HepG2 (cell line): ENCODE measurements around the gene CC2D1A. TPM values are rescaled to one million over a fixed set of nuclear protein-coding genes. Genes with fewer than 3 reads are reported as not detected.

Experiments used
- ATF3 ChIP-seq: sonication (generic); formaldehyde crosslinking; IDR thresholded peaks from 2 replicates; pipeline ENCODE4 v1.4.0; 2020; ENCODE audit warnings: missing genetic modification reagents
- CSRNP1 ChIP-seq: sonication (generic); formaldehyde crosslinking; IDR thresholded peaks from 2 replicates; pipeline ENCODE4 v1.8.1; 2023; ENCODE audit warnings: mild to moderate bottlenecking, missing genetic modification reagents
- HNRNPUL1 ChIP-seq: fragments of 200-400 bp; formaldehyde crosslinking; IDR thresholded peaks from 2 replicates; pipeline ENCODE4 v1.6.1; 2017; ENCODE audit warnings: low read depth, mild to moderate bottlenecking, low read length, moderate library complexity
- KLF11 ChIP-seq: IDR thresholded peaks from 2 replicates; pipeline ENCODE4 v1.6.1; 2016; ENCODE audit warnings: missing compliant biosample characterization
- KLF6 ChIP-seq: IDR thresholded peaks from 2 replicates; pipeline ENCODE4 v1.8.0; 2016; ENCODE audit warnings: missing biosample characterization, missing genetic modification reagents
- MATR3 ChIP-seq: sonication (generic); formaldehyde crosslinking; IDR thresholded peaks from 2 replicates; pipeline ENCODE4 v1.4.0; 2020; ENCODE audit warnings: missing genetic modification reagents
- MAZ ChIP-seq, 2 experiments: sonication (generic) in 1 of 2; formaldehyde crosslinking in 1 of 2; IDR thresholded peaks; 2 replicates each; pipeline versions ENCODE4 v1.5.0 to v1.6.1; 2012 to 2020; ENCODE audit warnings: low read depth in 2 of 2, mild to moderate bottlenecking in 2 of 2, borderline replicate concordance in 1 of 2, improper control_type of control experiment in 1 of 2, low read length in 1 of 2, missing genetic modification reagents in 1 of 2, moderate library complexity in 1 of 2
- MXD1 ChIP-seq: sonication (generic); formaldehyde crosslinking; IDR thresholded peaks from 2 replicates; pipeline ENCODE4 v1.4.0; 2020; ENCODE audit warnings: mild to moderate bottlenecking, missing genetic modification reagents
- SOX6 ChIP-seq, 2 experiments: fragments of 450-650 bp in 1 of 2; sonication (generic) in 1 of 2; formaldehyde crosslinking in 1 of 2; IDR thresholded peaks; 2 replicates each; pipeline versions ENCODE4 v1.4.0 to v1.6.1; 2017 to 2020; ENCODE audit warnings: antibody characterized with exemption in 1 of 2, mild to moderate bottlenecking in 1 of 2, missing genetic modification reagents in 1 of 2
- U2AF2 ChIP-seq: fragments of 200-400 bp; formaldehyde crosslinking; IDR thresholded peaks from 2 replicates; pipeline ENCODE4 v1.6.1; 2017; ENCODE audit warnings: low read depth, mild to moderate bottlenecking, low read length
- ZBTB49 ChIP-seq: sonication (generic); formaldehyde crosslinking; IDR thresholded peaks from 2 replicates; pipeline ENCODE4 v1.4.0; 2020; ENCODE audit warnings: missing genetic modification reagents, borderline replicate concordance
- ZFP36L1 ChIP-seq: sonication (generic); formaldehyde crosslinking; IDR thresholded peaks from 2 replicates; pipeline ENCODE4 v1.8.0; 2022; ENCODE audit warnings: mild to moderate bottlenecking, missing genetic modification reagents, moderate library complexity
- ZFP62 ChIP-seq: sonication (generic); formaldehyde crosslinking; IDR thresholded peaks from 2 replicates; pipeline ENCODE4 v1.4.0; 2020; ENCODE audit warnings: missing genetic modification reagents
- ZNF17 ChIP-seq: sonication (generic); formaldehyde crosslinking; IDR thresholded peaks from 2 replicates; pipeline ENCODE4 v1.5.0; 2020; ENCODE audit warnings: mild to moderate bottlenecking, missing genetic modification reagents
- ZNF260 ChIP-seq: sonication (generic); formaldehyde crosslinking; IDR thresholded peaks from 2 replicates; pipeline ENCODE4 v1.4.0; 2020; ENCODE audit warnings: missing genetic modification reagents, low read depth, mild to moderate bottlenecking, borderline replicate concordance
- ZNF3 ChIP-seq: IDR thresholded peaks from 2 replicates; pipeline ENCODE4 v1.7.0; 2017; ENCODE audit warnings: inconsistent platforms
- ZNF335 ChIP-seq: sonication (generic); formaldehyde crosslinking; IDR thresholded peaks from 2 replicates; pipeline ENCODE4 v1.4.0; 2020; ENCODE audit warnings: missing genetic modification reagents
- ZNF577 ChIP-seq: sonication (generic); formaldehyde crosslinking; IDR thresholded peaks from 2 replicates; pipeline ENCODE4 v1.4.0; 2020; ENCODE audit warnings: mild to moderate bottlenecking, low read depth, missing genetic modification reagents, borderline replicate concordance
- ZNF652 ChIP-seq: IDR thresholded peaks from 2 replicates; pipeline ENCODE4 v1.6.1; 2016; ENCODE audit warnings: low read depth, borderline replicate concordance
- ZNF724P ChIP-seq: sonication (generic); formaldehyde crosslinking; IDR thresholded peaks from 2 replicates; pipeline ENCODE4 v1.8.0; 2022; ENCODE audit warnings: missing genetic modification reagents, borderline replicate concordance
- polyA plus RNA-seq, 8 experiments: library from polyadenylated mRNA; depleted of rRNA in 3 of 8; stranded (reverse) in 7 of 8; unstranded in 1 of 8; fragments of >200 nt; fragmentation: Illumina TruSeq in 4 of 8; extraction: Trizol in 4 of 8; gene quantifications; 2 replicates each; pipeline versions ENCODE4 v1.2.1 to v1.2.3, GENCODE V29; 2011 to 2016; ENCODE audit warnings: low read depth in 4 of 8, missing spikeins in 1 of 8, mixed read lengths in 1 of 8; ENCODE audit not compliant: insufficient read depth in 1 of 8
- total RNA-seq, 5 experiments: library from RNA; depleted of rRNA; stranded (reverse); fragments of >200 nt; fragmentation: Illumina TruSeq; extraction: Trizol; gene quantifications; 2 replicates each; pipeline ENCODE4 v1.2.3, GENCODE V29; 2016; ENCODE audit warnings: low read depth in 1 of 5

Gene CC2D1A
- total and polyA plus RNA-seq, 2 of the 13 experiments (the other 11 are each of a cell fraction or from before 2014, with no cell fraction given) = 9.7 to 11.5 TPM

GRCh38 chr19:13905634-13906520 lies at the start of gene CC2D1A, which contains the start of gene BRME1 (continued):
- TF ChIP-seq ZNF260 (CRISPR knock-in tag) = no peak
- TF ChIP-seq HNRNPUL1 = no peak
- no peak for TF ChIP-seq U2AF2
- no peak for TF ChIP-seq ZNF17
- TF ChIP-seq KLF11 = no peak
- TF ChIP-seq ZNF724P = peak; percentile 93
- peak; percentile 92 for TF ChIP-seq MXD1 (CRISPR knock-in tag)
- TF ChIP-seq ZFP36L1 = no peak
- TF ChIP-seq MAZ (IDR thresholded peaks at IDR 0.05; ENCODE audit: borderline replicate concordance, low read depth, low read length) = no peak
- peak; percentile 96 for TF ChIP-seq MAZ (CRISPR knock-in tag; IDR thresholded peaks at IDR 0.05; ENCODE audit: low read depth)
- no peak for TF ChIP-seq ZNF652
- TF ChIP-seq KLF6 (CRISPR knock-in tag) = no peak
- TF ChIP-seq ZBTB49 (CRISPR knock-in tag) = no peak
- TF ChIP-seq MATR3 = no peak
- no peak for TF ChIP-seq ZNF3
- peak; percentile 42; the same call in 1 of the 2 replicates for TF ChIP-seq ZNF335 (CRISPR knock-in tag)
- TF ChIP-seq CSRNP1 (CRISPR knock-in tag) = peak; percentile 43; the same call in 1 of the 2 replicates
- TF ChIP-seq ATF3 (CRISPR knock-in tag) = peak; percentile 64
- TF ChIP-seq ZFP62 (CRISPR knock-in tag) = no peak
- TF ChIP-seq ZNF577 = no peak
- TF ChIP-seq SOX6 (IDR thresholded peaks at IDR 0.05) = no peak
- 0 out of 2 replicates have a peak, but pooled peaks have one; percentile 29 for TF ChIP-seq SOX6 (CRISPR knock-in tag; IDR thresholded peaks at IDR 0.05)
